Colon (tissue), 2 donors: Measurements from ENCODE around the gene BICD1.
"Not testable (repeated sequence)": the region's sequence is repeated elsewhere in the genome, so short reads cannot be mapped to it uniquely, and the experiment has no call there.

Experiments
- FAIRE-seq: peaks from 2 replicates; lab custom pipeline; 2012; peaks lifted over from hg19 to GRCh38; lab: Jason Lieb, UNC
- donor health status: control.
- donor health status: control.

Gene BICD1

GRCh38 chr12:32196250-32197198 lies 89.9 kb downstream of the BICD1 start:
- FAIRE-seq = no peak

- no peak for FAIRE-seq
These were observed 90.8 kb downstream of the BICD1 start for GRCh38 chr12:32197421-32197820.

- FAIRE-seq = no peak
These were observed 91.9 kb downstream of the BICD1 start for GRCh38 chr12:32198555-32198954.

- no peak for FAIRE-seq
These were observed 94.4 kb downstream of the BICD1 start for GRCh38 chr12:32201096-32201495.

- FAIRE-seq = no peak
These were observed 95.3 kb downstream of the BICD1 start for GRCh38 chr12:32201976-32202375.

GRCh38 chr12:32205731-32206130 lies 99.1 kb downstream of the BICD1 start:
- FAIRE-seq = no peak

GRCh38 chr12:32208355-32208754 lies 101.7 kb downstream of the BICD1 start:
- FAIRE-seq = no peak

- no peak for FAIRE-seq
These were observed 104.6 kb downstream of the BICD1 start for GRCh38 chr12:32211066-32211899.

GRCh38 chr12:32211900-32212156 lies 105.2 kb downstream of the BICD1 start:
- FAIRE-seq = no peak

GRCh38 chr12:32214723-32215122 lies 108.1 kb downstream of the BICD1 start:
- FAIRE-seq = no peak

GRCh38 chr12:32217354-32218310 lies 111.0 kb downstream of the BICD1 start:
- FAIRE-seq = no peak

GRCh38 chr12:32223941-32224340 lies 117.3 kb downstream of the BICD1 start:
- no peak for FAIRE-seq

GRCh38 chr12:32226768-32227167 lies 120.1 kb downstream of the BICD1 start:
- FAIRE-seq = no peak

GRCh38 chr12:32229971-32230612 lies 123.4 kb downstream of the BICD1 start:
- FAIRE-seq = no peak

- FAIRE-seq = no peak
These were observed 124.0 kb downstream of the BICD1 start for GRCh38 chr12:32230613-32230993.

- FAIRE-seq = not testable (repeated sequence)
These were observed 124.7 kb downstream of the BICD1 start for GRCh38 chr12:32231361-32231760.

GRCh38 chr12:32233568-32233967 lies 126.9 kb downstream of the BICD1 start:
- FAIRE-seq = no peak

- no peak for FAIRE-seq
These were observed 128.6 kb downstream of the BICD1 start for GRCh38 chr12:32235251-32235650.

- no peak for FAIRE-seq
These were observed 133.5 kb downstream of the BICD1 start for GRCh38 chr12:32240162-32240561.

GRCh38 chr12:32240831-32241230 lies 134.2 kb downstream of the BICD1 start:
- FAIRE-seq = no peak

GRCh38 chr12:32242641-32243040 lies 136.0 kb downstream of the BICD1 start:
- no peak for FAIRE-seq
